Stimulated activated CD8-positive, alpha-beta memory T cell treated with anti-CD3 and anti-CD28 coated beads, Interleukin-7, amount 100 ng/mL, for 4 hours (primary cell): Measurements from ENCODE around the gene GNA14.
"Not testable (repeated sequence)": the region's sequence is repeated elsewhere in the genome, so short reads cannot be mapped to it uniquely, and the experiment has no call there.

ENCODE experiments used
- DNase-seq, 2 donors: peaks; one replicate each; pipeline ENCODE4 v3.0.0-alpha.2; 2020; ENCODE audit warnings: low read depth in 2 of 2

Gene GNA14

DNA sequence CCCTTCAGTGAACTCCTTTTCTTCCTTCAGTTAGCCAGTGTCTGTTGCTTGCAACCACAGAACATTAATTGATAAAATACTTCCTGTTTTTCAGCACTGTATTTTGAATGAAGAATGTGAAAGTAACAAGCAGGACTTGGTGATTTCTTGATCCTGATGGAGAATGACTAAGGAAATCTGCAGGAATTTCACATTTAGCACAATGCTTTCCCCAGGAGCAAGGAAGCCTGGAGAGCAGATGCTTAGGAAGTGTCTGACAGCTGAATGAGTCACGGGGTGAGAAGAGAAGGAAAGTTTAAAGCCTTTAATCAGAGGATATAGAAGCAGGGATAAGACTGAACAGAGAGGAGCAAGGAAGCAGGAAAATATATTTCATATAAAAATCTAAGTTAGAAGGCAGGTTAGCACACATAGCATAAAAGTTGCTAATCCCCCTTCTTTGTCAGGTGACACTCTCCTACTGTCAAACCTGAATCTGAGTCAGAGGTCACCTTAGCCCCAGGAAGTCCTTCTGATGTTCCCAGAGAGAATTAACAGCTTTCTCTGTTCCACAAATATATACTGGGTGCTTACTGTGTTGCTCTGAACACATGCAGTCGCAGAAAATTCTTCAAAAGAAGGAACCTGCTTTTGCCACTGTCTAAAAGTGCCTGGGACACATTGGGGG, 59.7 kb downstream of the GNA14 start:
- DNase-seq: no peak

DNA sequence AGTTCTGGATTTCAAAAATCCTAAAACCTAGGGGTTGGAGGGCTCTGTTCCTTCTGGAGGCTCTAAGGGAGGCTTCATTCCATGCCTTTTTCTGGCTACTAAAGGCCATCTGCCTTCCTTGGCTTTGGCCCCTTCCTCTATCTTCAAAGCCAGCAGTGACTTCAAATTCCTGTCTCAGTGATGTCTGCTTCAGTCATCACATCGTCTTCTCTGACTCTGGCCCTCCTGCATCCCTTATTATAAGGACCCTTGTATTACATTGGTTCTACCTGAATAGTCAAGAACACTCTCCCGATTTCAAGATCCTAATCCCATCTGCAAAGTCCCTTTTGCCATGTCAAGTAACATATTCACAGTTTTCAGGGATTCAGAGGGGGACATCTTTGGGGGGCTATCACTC, 60.3 kb downstream of the GNA14 start:
- DNase-seq: no peak

DNA sequence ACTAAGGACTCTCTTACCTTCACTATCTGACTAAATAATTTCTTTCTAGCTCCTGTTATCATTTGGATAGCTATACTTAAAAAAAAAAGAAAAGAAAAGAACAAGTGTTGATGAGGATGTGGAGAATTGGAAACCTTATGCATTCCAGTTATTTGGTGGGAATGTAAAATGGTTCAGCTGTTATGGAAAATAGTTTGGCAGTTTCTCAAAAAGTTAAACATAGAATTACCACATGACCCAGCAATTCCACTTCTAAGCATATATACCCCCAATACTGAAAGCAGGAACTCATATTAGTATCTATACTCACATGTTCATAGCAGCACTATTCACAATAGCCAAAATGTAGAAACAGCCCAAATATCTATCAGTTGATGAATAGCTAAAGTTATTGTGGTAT, 61.1 kb downstream of the GNA14 start:
- no peak for DNase-seq

DNA sequence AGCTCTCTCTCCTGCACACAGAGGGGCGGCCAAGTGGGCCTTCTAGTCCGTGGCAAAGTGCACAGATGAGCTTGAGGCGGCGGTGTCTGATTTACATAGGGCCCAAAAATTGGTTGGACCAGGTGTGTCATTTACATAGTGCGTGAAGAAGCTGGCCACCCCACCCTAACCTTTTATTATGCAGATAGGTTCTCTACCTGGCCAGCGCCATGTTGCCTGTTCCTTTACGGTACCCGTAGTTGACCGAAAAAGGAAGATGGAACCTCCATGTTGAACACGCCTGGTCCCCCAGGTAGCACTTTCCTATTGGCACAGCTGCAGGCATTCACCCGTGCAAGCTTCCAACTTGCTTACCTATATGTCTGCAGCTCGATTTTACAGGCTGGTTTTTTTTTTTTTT, 61.5 kb downstream of the GNA14 start:
- no peak for DNase-seq

DNA sequence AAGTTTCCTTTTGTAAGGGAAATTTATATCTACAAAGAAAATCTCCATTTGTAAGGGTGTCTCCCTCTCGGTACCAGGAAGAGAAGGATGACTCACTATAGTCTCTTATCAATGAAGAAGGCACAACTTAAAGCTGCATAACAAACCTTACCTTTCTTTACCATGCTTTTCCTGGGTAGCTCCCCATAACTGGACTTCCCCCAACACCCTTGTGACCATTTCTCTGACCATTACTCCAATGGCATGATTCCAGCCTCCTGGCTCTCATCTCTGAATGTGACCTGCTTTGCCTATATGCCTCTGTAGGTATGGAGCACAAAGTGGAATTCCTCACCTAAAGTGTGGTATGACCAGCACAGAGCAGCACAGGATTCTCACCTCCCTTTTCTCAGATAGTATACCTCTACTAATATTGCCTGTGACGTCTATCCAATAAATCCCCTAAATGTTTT, 62.8 kb downstream of the GNA14 start:
- no peak for DNase-seq

DNA sequence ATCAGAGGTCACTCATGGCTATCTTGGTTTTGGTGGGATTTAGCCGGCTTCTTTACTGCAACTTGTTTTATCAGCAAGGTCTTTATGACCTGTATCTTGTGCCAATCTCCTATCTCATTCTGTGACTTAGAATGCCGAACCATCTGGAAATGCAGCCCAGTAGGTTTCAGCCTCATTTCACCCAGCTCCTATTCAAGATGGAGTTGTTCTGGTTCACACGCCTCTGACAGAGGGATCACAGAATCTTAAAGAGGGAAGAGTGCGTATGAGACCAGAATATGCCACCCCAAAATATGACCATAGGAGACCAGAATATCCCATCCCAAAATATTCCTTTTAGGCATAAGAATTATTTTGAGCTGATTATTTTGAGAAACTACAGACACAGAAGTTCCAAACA, 63.2 kb downstream of the GNA14 start:
- DNase-seq: not testable (repeated sequence)

DNA sequence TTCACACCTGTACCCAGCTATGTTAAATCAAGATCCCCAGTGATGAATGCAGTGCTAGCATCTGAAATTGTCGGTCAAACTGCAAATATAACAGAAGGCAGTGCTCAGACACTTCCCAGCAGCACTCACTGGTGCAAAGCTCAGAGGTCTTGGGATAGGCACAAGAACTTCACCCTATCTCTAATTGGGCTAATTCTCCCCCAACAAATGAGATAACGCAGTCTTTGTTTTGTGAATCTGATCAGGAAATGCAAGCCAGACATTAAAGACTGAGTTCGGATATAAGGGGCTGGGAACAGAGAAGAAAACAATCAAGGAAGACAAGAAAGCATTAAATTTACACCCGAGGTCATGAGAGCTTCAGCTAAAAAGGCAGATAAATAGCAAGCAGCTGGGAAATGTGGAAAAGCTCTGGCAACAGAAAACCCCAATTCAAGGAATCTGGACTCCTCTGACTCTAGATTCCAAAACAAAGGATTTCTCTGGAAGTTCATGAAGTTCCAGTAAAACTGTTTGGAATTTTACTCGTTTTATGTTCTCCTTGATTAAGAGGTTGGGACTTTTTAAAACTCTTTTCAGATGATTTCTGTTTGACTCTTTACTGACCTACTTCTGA, 65.1 kb downstream of the GNA14 start:
- no peak for DNase-seq

DNA sequence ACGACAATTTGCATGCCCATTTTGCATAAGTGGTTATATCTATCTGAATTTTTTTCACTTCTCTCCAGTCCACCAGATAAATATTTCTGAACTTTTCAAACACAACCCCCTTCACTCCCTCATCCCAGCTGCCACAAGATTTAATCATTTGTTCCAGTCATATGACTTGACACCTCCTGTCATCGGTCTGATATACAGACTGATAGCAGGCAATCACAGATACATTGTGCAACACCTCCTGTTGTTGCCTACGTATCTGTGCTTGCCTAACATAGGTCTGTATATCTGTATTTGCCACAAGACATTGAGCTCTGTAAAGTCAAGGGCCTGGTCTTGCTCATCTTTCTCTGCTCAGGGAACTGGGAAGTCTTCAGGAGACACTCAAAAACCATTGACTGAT, 65.6 kb downstream of the GNA14 start:
- no peak for DNase-seq

DNA sequence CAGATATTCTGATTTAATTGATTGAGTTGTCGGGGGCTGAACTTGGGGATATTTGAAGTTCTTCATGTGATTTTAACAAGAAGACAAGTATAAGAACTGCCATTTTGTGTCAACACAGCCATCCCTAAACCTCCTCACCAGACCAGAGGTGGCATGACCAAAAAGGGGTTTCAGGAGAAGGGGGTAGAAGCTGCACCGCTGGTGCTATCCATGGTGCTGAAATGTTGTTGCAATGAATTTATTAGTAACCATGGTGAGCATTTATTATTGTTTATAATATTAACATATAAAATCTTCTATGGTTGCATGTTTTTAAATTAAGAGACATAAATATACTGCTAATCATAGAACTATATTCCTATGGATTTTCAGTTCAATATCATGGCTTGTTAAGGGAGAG, 72.3 kb downstream of the GNA14 start:
- no peak for DNase-seq

DNA sequence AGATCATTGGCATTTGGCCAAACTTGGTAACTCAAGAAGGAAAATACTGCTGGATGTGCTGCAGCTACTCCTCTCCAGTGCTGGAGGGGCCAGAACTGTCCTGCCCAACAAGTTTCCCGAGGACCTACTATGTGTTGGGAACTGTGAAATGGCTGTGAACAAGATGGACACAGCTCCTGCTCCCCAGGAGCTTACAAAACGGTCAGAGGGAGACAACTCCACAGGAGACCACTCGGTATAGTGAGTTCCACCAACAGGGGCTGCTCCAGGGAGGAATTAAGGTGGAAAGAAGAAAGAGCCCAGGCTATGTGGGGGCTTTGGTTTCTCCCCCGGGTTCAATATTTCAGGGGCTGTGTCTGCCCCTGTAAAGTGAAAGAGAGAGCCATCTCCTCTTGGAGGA, 78.8 kb downstream of the GNA14 start:
- no peak for DNase-seq

DNA sequence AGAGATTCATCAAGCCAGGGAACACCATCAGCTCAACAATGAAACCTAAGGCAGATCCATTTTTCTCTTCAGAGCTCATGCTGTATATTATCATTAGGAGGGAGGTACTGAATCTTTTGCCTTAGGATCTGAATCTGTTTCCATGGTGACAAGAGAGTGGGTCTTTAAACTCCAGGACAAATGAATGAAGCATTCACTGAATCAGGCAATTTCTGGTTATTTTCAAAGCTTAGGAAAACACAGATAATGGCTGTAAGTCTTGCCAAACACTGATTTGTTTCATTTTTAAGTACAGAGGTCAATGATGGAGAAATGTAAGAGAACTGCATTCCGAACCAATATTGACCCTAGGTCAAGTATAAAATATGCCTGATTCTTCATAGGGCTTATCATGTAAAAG, 84.9 kb downstream of the GNA14 start:
- DNase-seq: no peak

DNA sequence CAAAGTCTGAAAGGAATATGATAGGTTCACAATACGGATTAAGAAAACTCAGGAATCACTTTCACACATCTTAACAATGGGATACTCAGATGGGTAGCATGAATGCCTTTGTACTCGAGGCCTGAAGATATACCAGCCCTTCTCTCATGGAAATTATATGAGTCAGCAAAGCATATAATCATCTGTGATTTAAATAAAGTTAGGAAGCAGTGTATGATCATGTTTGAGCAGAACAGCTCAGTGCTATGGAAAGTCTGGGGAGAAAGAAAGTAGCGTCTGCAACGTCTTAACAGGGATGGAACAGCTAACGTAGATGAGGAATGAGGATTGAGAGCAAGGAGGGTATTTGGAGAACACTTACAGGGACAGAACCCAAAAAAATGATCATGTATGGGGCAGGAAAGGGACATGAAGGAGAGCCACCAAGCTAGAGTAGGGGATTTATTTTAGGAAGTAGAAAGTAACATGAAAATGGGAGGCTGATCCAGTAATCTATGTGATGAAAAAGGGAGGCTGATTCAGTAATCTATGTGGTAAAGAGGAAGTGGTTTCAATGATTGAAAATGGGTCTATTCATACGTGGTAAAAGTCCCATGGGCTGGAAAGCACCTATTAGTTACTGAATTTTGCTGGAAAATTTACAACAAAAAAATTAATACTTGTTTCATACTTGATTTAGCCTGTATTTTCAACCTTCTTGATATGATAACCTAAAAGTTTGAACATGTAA, 85.9 kb downstream of the GNA14 start:
- no peak for DNase-seq

DNA sequence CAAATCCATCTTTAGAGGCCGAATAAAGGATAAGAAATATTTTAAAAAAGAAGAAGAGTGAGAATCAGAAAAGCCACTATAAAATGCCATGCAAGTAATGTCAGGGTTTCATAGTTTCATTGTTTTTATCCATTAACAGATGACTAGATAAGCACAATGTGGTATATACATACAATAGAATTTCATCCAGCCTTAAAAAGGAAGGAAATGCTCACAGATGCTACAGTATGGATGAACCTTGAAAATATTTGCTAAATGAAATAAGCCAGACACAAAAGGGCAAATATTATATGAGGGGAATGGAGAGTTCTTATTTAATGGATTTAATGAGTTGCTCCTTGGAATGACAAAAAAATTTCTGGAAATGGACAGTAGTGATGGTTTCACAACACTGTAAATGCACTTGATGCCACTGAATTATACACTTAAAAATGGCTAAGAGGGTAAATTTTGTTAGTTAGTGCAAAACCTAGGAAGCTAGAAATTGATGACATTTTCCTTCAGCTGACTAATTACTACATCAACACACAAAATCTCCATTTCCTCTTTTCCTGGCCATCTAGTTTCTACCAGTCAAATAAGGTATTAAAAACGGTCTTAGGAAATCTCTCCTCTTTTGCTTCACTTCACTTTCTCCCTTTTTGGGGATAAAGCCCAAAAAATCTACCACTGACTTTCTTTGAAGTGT, 86.6 kb downstream of the GNA14 start:
- no peak for DNase-seq

DNA sequence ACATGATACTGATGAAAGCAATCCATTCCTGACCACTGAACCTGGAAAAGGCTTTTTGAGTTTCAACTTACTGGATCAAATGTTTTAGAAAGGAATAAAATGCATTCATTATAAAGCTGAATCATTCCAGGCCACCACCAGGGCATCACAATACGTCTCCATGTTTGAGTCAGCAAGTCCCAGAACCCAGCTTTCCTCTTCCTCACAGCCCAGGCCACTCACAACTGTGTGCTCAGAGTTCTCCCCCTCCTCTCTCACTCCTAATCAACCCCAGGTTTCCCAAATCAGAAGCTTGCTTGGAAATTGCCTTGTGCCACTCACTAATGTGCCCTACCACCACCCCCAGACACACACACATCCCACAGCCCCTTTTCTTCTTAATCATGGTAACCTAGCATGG, 91.7 kb downstream of the GNA14 start:
- DNase-seq: no peak

DNA sequence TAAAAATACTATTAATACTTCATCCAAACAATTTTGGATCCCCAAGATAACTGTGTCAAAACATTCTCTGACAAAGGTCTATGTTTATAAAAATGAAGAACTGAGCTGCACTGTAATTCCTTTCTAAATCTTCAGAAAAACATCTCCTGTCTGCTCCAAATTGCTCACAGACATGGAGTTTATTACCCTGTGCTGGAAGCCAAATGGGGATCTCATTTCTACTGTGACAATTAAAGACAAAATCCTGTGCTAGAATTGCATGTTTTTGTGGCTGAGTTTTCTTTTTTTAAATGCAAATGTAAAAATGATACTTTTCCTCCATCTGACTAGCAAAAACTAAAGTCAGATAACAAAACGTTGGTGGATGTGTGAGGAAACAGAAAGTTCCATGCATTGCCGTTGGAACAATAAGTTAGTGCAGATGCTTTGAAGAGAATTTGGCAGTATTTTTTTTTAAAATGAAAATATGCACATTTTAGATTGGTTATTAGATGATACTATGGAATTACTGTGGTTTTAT, 93.5 kb downstream of the GNA14 start:
- no peak for DNase-seq

DNA sequence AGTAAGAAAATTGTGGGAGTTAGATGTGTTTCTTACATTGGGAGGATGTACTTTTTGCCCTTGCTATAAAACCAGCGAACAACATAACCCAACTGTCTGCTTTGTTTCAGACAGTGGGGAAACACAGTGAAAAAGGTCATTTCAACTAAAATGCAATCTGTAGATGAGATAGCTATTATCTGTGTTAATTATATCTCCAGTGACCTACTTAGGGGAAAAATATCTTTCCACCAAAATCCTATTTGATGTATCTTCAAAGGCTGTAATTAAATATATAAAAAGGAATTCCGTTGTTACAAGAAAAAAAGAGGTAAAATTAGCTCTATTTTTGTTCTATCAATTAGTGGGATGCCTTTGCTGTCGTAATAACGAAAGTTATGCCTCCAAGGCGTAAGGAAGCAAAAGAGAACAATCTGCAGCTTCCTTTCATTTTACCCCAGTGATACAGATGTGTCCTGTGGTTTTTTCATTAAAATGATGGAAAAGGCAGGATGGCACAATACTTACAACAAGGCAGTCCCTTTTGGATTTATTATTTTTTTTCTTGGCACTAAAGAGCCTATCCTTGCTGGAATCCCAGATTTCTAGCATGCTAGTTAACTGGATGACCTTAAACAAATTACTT, 100.9 kb downstream of the GNA14 start:
- no peak for DNase-seq

DNA sequence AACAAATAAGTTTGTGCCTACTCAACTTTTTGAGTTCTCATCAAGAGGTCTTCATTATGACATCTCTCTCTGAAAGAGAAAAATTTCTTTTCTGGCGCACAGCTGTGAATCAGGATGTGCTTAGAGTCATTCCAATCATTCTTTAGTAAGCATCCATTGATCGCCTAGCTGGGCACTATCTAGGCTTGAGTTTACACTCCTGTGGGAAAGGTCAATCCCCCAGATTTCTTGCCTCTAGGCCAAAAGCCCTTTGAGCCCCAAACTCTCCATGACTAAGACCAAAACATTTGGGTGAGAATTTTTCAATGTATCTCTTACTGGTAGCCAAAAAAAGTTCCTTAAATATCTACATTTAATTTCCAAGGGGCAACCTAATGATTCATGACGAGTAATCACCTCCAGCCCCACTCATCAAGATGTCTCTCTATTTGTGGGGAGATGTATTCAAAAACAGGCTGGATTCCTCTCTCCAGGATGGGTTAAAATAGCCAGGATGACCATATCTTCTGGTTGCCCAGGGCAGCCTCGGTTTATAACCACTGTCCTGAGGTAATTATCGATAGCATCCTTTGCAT, 101.7 kb downstream of the GNA14 start:
- DNase-seq: no peak

DNA sequence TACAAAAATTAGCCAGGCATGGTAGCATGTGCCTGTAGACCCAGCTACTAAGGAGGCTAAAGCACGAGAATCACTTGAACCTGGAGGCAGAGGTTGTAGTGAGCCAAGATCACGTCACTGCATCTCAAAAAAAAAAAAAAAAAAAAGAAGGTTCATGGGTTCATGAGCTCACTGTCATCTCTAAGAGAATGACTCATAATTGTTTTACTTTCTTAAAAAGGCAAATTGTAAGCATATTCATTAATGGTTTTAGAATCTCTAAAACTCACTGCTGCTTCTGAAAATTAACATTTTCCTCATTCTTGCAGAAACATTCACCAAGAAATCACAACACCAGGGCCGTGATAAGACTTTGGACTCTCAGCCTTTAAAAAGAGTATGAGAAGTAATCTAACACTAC, 103.6 kb downstream of the GNA14 start:
- DNase-seq: no peak

DNA sequence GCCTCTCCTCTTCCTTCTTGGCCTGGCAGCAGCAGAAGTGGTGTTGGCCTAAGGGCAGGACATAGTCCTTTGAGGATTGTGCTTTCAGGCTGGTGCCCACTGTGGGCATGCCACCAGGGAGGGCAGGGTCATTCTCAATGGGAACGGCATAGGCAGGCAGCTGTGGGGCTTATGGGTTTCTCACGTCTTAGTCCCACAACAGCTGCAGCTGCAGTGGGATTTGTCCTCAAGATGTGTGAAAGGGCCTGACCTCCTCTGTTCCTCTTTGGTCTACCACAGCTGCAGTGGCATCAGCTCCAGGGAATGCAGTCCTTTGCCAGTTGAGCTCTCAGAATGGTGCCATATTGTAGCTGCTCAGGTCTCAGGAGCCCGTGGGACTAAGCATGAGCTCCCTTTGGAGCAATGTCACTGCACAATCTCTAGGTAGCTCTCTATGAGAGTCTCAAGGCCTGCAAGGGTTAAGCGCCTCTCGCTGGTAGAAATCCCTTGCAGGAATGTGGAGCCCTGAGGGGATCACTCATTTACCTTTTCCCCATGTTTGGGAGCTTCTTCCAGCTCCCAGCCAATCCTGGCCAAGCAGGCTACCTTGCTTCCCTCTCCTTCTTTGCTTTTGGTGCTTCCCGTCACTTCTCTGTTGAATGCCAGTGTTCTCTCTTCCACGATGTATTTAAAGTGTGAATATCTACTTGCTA, 104.8 kb downstream of the GNA14 start:
- no peak for DNase-seq

DNA sequence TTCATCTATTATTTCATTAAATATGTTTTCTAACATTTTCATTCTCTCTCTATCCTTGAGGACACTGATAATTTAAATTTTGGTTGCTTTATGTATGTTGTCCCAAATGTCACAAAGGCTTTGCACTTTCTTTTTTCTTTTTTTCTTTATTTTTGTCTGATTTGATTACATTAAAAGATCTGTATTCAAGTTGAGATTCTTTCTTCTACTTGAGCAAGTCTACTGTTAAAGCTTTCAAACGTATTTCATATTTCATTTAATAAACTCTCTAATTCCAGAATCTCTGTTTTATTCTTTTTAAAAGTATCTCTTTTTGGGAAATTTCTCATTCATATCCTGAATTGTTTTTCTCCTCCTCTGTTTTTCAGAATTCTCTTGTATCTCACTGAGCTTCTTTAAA, 106.5 kb downstream of the GNA14 start:
- DNase-seq: no peak

DNA sequence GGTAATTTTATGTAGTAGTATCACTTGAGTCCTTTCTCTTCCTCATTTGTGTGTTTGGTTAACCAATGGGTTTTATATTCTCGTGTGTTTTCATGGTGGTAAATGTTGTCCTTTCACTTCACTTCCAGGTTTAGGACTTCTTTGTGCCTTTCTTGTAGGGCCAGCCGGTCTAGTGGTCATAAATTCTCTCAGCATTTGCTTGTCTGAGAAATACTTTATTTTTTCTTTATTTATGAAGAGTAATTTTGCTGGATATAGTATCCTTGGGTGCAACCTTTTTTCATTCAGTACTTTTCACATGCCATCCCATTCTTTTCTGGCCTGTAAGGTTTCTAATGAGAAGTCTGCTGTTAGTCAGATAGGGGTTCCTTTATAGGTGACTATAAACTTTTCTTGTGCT, 107.1 kb downstream of the GNA14 start:
- DNase-seq: no peak
